Subcutaneous adipose tissue (tissue), 4 donors: ENCODE measurements around the gene KCNC4. TPM values are rescaled to one million over a fixed set of nuclear protein-coding genes. Genes with fewer than 3 reads are reported as not detected.

Experiments
- CTCF ChIP-seq: fragments of 450-650 bp; IDR thresholded peaks from one replicate; pipeline ENCODE4 v1.5.1; 2016; ENCODE audit warnings: low read depth, mild to moderate bottlenecking, control low read depth, antibody characterized with exemption, moderate library complexity
- total RNA-seq, 4 donors: library from RNA; depleted of rRNA; stranded (reverse); fragments of >200 nt; gene quantifications; one replicate each; pipeline ENCODE4 v1.1.0, GENCODE V29; 2016

KCNC4 gene
- total RNA-seq, 4 donors from 2014 or later, result 1.3 to 6.6 (median 1.9) TPM

- TF ChIP-seq CTCF, result no peak
Observed at GRCh38 chr1:110200666-110201065, 9.4 kb upstream of the KCNC4 start.

- no peak for TF ChIP-seq CTCF
Observed at GRCh38 chr1:110201157-110201825, 8.8 kb upstream of the KCNC4 start.

- TF ChIP-seq CTCF, result no peak
Observed at GRCh38 chr1:110203021-110203661, 7.0 kb upstream of the KCNC4 start.

GRCh38 chr1:110205156-110205555 lies 5.0 kb upstream of the KCNC4 start:
- no peak for TF ChIP-seq CTCF

- TF ChIP-seq CTCF, result no peak
Observed at GRCh38 chr1:110205591-110206155, 4.4 kb upstream of the KCNC4 start.

- no peak for TF ChIP-seq CTCF
Observed at GRCh38 chr1:110206261-110206920, 3.7 kb upstream of the KCNC4 start.

GRCh38 chr1:110207831-110208230 lies 2.3 kb upstream of the KCNC4 start:
- no peak for TF ChIP-seq CTCF
